MM.1S (cell line): ENCODE measurements around the gene FES.

Experiments
- CTCF ChIP-seq: fragments of 300-600 bp; sonication (generic); IDR thresholded peaks from 2 replicates; pipeline ENCODE4 v1.5.1; 2016; ENCODE audit warnings: antibody characterized with exemption, low read length, mixed read lengths
- EZH2 ChIP-seq: fragments of 300-600 bp; sonication (generic); optimal IDR thresholded peaks from 2 replicates; pipeline ENCODE3; 2017; ENCODE audit warnings: low read depth, mild to moderate bottlenecking, antibody characterized with exemption, low read length, mixed read lengths

- TF ChIP-seq CTCF (no peak), EZH2 (no peak)
Measured at GRCh38 chr15:90921887-90922286, 37.6 kb downstream of the FES start.
